ENCODE measurements around the gene PTPRN2.

PTPRN2 gene

GRCh38 chr7:158272091-158272490 lies 315.5 kb downstream of the PTPRN2 start:
- DNase-seq: no peak

GRCh38 chr7:158271646-158272045 lies 316.0 kb downstream of the PTPRN2 start:
- DNase-seq: no peak

GRCh38 chr7:158270856-158271413 lies 316.7 kb downstream of the PTPRN2 start:
- DNase-seq: no peak

- no peak for DNase-seq
These were observed 317.4 kb downstream of the PTPRN2 start for GRCh38 chr7:158270106-158270775.

GRCh38 chr7:158268816-158269535 lies 318.6 kb downstream of the PTPRN2 start:
- no peak for DNase-seq

GRCh38 chr7:158267742-158268435 lies 319.7 kb downstream of the PTPRN2 start:
- DNase-seq: no peak

- DNase-seq: no peak
These were observed 320.5 kb downstream of the PTPRN2 start for GRCh38 chr7:158266817-158267741.

GRCh38 chr7:158266426-158266816 lies 321.2 kb downstream of the PTPRN2 start:
- no peak for DNase-seq

- no peak for DNase-seq
These were observed 321.9 kb downstream of the PTPRN2 start for GRCh38 chr7:158265743-158266080.

- no peak for DNase-seq
These were observed 322.5 kb downstream of the PTPRN2 start for GRCh38 chr7:158264881-158265742.

GRCh38 chr7:158263964-158264748 lies 323.5 kb downstream of the PTPRN2 start:
- DNase-seq: no peak

- DNase-seq: no peak
These were observed 324.3 kb downstream of the PTPRN2 start for GRCh38 chr7:158263110-158263963.

- DNase-seq: no peak
These were observed 325.1 kb downstream of the PTPRN2 start for GRCh38 chr7:158262284-158263109.

GRCh38 chr7:158261362-158262235 lies 326.0 kb downstream of the PTPRN2 start:
- DNase-seq: no peak

GRCh38 chr7:158260567-158261361 lies 326.9 kb downstream of the PTPRN2 start:
- no peak for DNase-seq

- no peak for DNase-seq
These were observed 327.8 kb downstream of the PTPRN2 start for GRCh38 chr7:158259671-158260418.
